Subcutaneous abdominal adipose tissue (tissue), 5 donors: ENCODE results near the gene ITIH2.
A peak's percentile ranks its signal among the peaks of the same experiment; 100 is the strongest.
"Not testable (repeated sequence)": the region's sequence is repeated elsewhere in the genome, so short reads cannot be mapped to it uniquely, and the experiment has no call there.

Source experiments
- H3K27ac ChIP-seq: one replicate; pipeline ENCODE4 v1.7.0; 2013; ENCODE audit warnings: low read depth, mild to moderate bottlenecking, inconsistent platforms, low read length, moderate library complexity
- H3K27me3 ChIP-seq, 5 donors: one replicate each; pipeline ENCODE4 v1.7.0; 2013; ENCODE audit warnings: low read length in 5 of 5, inconsistent platforms in 1 of 5; ENCODE audit not compliant: control insufficient read depth in 5 of 5, insufficient read depth in 4 of 5
- H3K36me3 ChIP-seq, 5 donors: one replicate each; pipeline ENCODE4 v1.7.0; 2013; ENCODE audit warnings: low read length in 5 of 5; ENCODE audit not compliant: control insufficient read depth in 5 of 5, insufficient read depth in 5 of 5
- H3K4me1 ChIP-seq, 5 donors: one replicate each; pipeline ENCODE4 v1.7.0; 2013; ENCODE audit warnings: low read length in 5 of 5, mild to moderate bottlenecking in 3 of 5, moderate library complexity in 1 of 5; ENCODE audit not compliant: control insufficient read depth in 5 of 5, insufficient read depth in 5 of 5
- H3K4me3 ChIP-seq, 5 donors: one replicate each; pipeline ENCODE4 v1.7.0; 2013; ENCODE audit warnings: low read length in 5 of 5, low read depth in 1 of 5
- H3K9ac ChIP-seq, 5 donors: one replicate each; pipeline ENCODE4 v1.7.0; 2013; ENCODE audit warnings: low read length in 5 of 5, mild to moderate bottlenecking in 4 of 5, moderate library complexity in 3 of 5
- H3K9me3 ChIP-seq, 5 donors: one replicate each; pipeline ENCODE4 v1.7.0; 2013; ENCODE audit warnings: low read length in 5 of 5; ENCODE audit not compliant: control insufficient read depth in 5 of 5
- donor health status: healthy.
- donor health status: healthy.
- donor health status: healthy.
- donor health status: healthy.
- donor health status: healthy.

The ITIH2 gene

GRCh38 chr10:7766241-7766640 lies 63.1 kb downstream of the ITIH2 start:
- H3K4me3 ChIP-seq, result no peak overlapping the region
- no peak overlapping the region for H3K27ac ChIP-seq
- H3K9me3 ChIP-seq, result no peaks in the 10 kb centered on the region
- peaks cover 53 to 76% (median 59%) of the 10 kb centered on the region in 5 donors for H3K36me3 ChIP-seq
- no peak overlapping the region for H3K9ac ChIP-seq
- H3K27me3 ChIP-seq, result no peaks in the 10 kb centered on the region
- H3K4me1 ChIP-seq, result peaks cover 0 to 3% (median 0%) of the 10 kb centered on the region in 5 donors

DNA sequence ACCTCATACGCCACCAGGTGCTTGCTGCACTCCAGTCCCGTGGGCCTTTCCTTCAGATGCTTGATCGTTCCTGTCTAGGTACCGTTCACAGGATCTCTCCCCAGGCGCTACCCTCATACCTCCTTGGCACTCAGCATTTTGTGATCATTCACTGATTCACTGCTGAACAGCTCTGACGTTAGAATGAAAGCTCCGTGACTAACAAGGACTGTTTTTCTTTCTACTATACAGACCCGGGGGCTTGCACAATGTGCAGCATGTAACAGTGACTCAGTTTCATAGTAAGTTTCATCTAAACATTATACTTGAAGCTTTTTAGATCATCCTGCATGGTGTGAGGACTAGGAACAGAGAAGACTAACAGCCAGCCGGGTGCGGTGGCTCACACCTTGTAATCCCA lies 64.1 kb downstream of the ITIH2 start:
- Histone ChIP-seq H3K36me3 (peaks cover 49 to 75% (median 51%) of the 10 kb centered on the region in 5 donors), H3K4me3 (no peak overlapping the region), H3K9ac (no peak overlapping the region), H3K4me1 (peaks cover 0 to 3% (median 0%) of the 10 kb centered on the region in 5 donors), H3K9me3 (no peaks in the 10 kb centered on the region), H3K27ac (no peak overlapping the region), H3K27me3 (no peaks in the 10 kb centered on the region)

DNA sequence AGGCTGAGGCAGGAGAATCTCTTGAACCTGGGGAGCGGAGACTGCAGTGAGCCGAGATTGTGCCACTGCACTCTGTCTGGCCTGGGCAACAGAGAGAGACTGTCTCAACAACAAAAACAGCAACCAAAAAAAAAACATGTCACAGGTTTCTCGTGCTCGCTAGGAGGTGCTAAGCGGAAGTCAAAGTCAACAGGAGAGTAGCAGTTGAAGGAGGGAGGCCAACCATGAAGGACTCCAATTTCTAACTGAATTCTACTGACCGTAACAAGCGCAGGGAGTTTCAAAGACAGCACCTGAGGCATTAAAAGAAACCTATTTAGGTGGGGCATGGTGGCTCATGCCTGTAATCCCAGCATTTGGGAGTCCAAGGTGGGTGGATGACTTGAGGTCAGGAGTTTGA lies 65.3 kb downstream of the ITIH2 start:
- Histone ChIP-seq H3K9me3 (no peaks in the 10 kb centered on the region), H3K27me3 (no peaks in the 10 kb centered on the region), H3K4me3 (no peak overlapping the region), H3K36me3 (peaks cover 41 to 73% (median 46%) of the 10 kb centered on the region in 5 donors), H3K27ac (no peak overlapping the region), H3K4me1 (peaks cover 0 to 3% (median 0%) of the 10 kb centered on the region in 5 donors), H3K9ac (no peak overlapping the region)

GRCh38 chr10:7773845-7774801 lies 71.0 kb downstream of the ITIH2 start:
- Histone ChIP-seq H3K36me3 (peaks cover 20 to 70% (median 44%) of the 10 kb centered on the region in 5 donors), H3K27ac (no peak overlapping the region)

DNA sequence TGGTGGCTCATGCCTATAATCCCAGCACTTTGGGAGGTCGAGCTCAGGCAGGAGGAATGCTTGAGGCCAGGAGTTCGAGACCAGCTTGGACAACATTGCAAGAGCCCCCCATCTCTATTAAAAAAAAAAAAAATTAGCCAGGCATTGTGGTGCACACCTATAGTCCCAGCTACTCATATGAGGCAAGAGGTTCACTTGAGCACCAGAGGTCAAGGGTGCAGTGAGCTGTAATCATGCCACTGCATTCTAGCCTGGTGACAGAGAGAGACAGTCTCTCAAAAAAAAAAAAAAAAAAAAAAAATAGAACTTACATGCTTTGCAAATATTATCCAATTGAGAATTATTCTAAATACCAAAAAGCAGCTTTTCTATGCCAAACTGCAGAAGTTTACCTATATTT lies 73.7 kb downstream of the ITIH2 start:
- no peaks in the 10 kb centered on the region for H3K27me3 ChIP-seq
- H3K4me3 ChIP-seq, result no peak overlapping the region
- H3K27ac ChIP-seq, result no peak overlapping the region
- no peaks in the 10 kb centered on the region for H3K9me3 ChIP-seq
- no peak overlapping the region for H3K9ac ChIP-seq
- peaks cover 21 to 85% (median 54%) of the 10 kb centered on the region in 5 donors for H3K36me3 ChIP-seq
- H3K4me1 ChIP-seq, result peaks cover 0 to 8% (median 0%) of the 10 kb centered on the region in 5 donors

More at GRCh38 chr10:7773845-7774801, 71.0 kb downstream of the ITIH2 start:
- Histone ChIP-seq H3K4me3 (no peak overlapping the region), H3K27me3 (no peaks in the 10 kb centered on the region), H3K4me1 (peaks cover 0 to 8% (median 0%) of the 10 kb centered on the region in 5 donors), H3K9ac (peak overlapping the region in 3 of 5 donors; percentile 1 to 35 (median 30)), H3K9me3 (no peaks in the 10 kb centered on the region)

GRCh38 chr10:7782194-7782593 lies 79.1 kb downstream of the ITIH2 start:
- Histone ChIP-seq H3K4me1 (peaks cover 0 to 15% (median 10%) of the 10 kb centered on the region in 5 donors), H3K36me3 (peaks cover 13 to 45% (median 31%) of the 10 kb centered on the region in 5 donors)
- H3K4me3 ChIP-seq, H3K9me3 ChIP-seq, H3K27me3 ChIP-seq, H3K9ac ChIP-seq, H3K27ac ChIP-seq: not testable (repeated sequence)

DNA sequence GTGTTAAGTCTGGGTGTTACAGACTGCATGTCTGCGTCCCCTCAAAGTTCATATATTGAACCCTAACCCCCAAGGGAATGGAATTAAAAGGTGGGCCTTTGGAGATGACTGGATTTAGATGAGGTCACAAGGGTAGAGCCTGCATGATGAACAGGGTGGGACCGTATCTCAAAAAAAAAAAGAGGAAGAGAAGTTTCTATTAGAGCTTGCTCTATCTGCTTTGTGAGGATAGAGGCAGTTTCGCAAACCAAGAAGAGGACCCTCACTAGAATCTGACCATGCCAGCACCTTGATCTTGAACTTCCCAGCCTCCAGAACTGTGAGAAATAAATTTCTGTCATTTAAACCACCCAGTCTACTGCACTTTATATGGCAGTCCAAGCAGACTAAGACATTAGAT lies 83.3 kb downstream of the ITIH2 start:
- peak overlapping the region in 2 of 5 donors; percentile 98 for H3K9ac ChIP-seq
- peaks cover 0 to 3% (median 0%) of the 10 kb centered on the region in 5 donors for H3K36me3 ChIP-seq
- no peaks in the 10 kb centered on the region for H3K9me3 ChIP-seq
- H3K4me1 ChIP-seq, result peaks cover 2 to 39% (median 36%) of the 10 kb centered on the region in 5 donors
- H3K4me3 ChIP-seq, result peak overlapping the region in 4 of 5 donors; percentile 86 to 97 (median 96)
- H3K27ac ChIP-seq, result peak overlapping the region; percentile 79
- no peaks in the 10 kb centered on the region for H3K27me3 ChIP-seq

DNA sequence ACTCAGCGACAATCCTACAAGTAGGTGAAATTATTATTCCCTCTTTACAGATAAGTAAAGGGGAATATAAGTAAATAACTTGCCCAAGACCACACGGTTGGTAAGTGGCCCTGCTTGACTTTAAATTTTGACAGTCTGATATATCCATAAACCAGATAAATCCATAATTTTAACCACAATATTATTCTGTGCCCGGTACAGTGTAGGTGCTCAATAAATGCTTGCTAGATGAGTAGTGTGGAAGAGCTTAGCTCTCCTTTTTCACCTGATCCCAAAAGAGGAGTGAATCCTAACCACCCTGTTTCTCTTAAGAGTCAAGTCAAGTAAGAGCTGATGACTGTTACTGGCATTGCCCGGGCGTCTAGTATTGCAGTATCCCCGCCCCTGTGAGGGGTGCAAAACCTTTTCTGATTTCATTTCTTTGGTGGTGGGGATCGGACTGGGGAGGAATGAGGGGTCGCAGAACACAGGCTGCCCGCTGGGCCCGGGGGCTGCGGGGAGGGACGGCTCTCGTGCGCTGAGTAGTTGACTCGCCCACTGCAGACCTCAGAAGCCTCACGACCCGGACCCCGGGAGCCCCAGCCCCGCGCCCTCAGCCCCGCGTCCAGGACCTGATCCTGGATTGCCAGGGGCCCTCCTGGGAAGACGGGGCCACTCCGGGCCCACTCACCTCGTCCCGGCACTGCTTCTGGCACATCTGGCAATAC lies 84.2 kb downstream of the ITIH2 start:
- H3K9ac ChIP-seq, result peak overlapping the region; percentile 91 to 98 (median 98)
- H3K4me3 ChIP-seq, result peak overlapping the region; percentile 91 to 99 (median 97)
- H3K36me3 ChIP-seq, result peaks cover 0 to 3% (median 0%) of the 10 kb centered on the region in 5 donors
- H3K9me3 ChIP-seq, result no peaks in the 10 kb centered on the region
- no peaks in the 10 kb centered on the region for H3K27me3 ChIP-seq
- peak overlapping the region; percentile 79 for H3K27ac ChIP-seq
- peaks cover 2 to 39% (median 36%) of the 10 kb centered on the region in 5 donors for H3K4me1 ChIP-seq

GRCh38 chr10:7787857-7788638 lies 84.9 kb downstream of the ITIH2 start, which contains the start of the genes ATP5F1C and KIN:
Gene ATP5F1C (plus strand): TSS chr10:7788177. CDS start chr10:7788208, 31 bp downstream.
Gene KIN (minus strand): TSS chr10:7787993. CDS start chr10:7787933, 60 bp downstream.
- peak within 1 kb of the TSS; percentile 79 for H3K27ac ChIP-seq
- H3K9me3 ChIP-seq, result no peaks in the 10 kb centered on the region
- peaks cover 2 to 41% (median 38%) of the 10 kb centered on the region in 5 donors for H3K4me1 ChIP-seq
- peak within 1 kb of the TSS; percentile 94 to 98 (median 98) for H3K9ac ChIP-seq
- H3K36me3 ChIP-seq, result peaks cover 0 to 8% (median 6%) of the 10 kb centered on the region in 5 donors
- peak within 1 kb of the TSS; percentile 96 to 99 (median 97) for H3K4me3 ChIP-seq
- H3K27me3 ChIP-seq, result no peaks in the 10 kb centered on the region
